Measurements from ENCODE around the gene NBPF11.

DNA sequence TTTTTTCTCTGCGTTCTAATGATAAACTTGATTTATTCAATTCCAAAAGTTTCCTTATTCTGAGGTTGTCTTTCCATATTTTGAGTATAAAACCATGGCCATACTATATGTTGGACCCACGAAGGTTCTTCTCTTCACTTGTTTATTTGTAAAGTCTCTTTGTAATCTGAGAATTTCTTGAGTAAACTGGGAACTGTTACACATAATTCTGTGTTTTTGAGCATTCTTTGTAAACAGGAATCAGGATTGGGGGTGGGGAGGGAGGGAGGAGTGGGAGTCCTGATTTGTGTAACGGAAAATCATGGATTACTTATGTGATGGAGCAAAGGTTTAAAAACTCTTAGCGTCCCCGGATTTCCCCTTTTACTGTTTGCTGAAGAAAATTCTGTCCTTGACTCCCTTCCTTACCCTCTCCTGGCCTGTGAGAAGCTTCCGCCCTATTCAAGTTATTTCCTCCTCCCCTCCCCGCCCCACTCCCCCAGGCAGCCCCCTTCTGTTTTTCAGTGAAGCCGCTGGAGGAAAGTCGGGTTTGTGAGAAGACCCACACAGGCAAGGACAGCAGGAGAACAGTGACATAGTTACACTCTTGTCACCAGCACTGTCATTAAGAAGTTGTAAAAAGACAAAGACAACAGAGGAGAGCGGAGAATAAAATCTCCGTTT lies 6.4 kb upstream of the NBPF11 start:
- TF ChIP-seq POLR2A (IDR thresholded peaks at IDR 0.05; ENCODE audit: extremely low read depth, insufficient read length), result no peak
- TF ChIP-seq, protein P1, sequence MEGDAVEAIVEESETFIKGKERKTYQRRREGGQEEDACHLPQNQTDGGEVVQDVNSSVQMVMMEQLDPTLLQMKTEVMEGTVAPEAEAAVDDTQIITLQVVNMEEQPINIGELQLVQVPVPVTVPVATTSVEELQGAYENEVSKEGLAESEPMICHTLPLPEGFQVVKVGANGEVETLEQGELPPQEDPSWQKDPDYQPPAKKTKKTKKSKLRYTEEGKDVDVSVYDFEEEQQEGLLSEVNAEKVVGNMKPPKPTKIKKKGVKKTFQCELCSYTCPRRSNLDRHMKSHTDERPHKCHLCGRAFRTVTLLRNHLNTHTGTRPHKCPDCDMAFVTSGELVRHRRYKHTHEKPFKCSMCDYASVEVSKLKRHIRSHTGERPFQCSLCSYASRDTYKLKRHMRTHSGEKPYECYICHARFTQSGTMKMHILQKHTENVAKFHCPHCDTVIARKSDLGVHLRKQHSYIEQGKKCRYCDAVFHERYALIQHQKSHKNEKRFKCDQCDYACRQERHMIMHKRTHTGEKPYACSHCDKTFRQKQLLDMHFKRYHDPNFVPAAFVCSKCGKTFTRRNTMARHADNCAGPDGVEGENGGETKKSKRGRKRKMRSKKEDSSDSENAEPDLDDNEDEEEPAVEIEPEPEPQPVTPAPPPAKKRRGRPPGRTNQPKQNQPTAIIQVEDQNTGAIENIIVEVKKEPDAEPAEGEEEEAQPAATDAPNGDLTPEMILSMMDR (IDR thresholded peaks at IDR 0.05; ENCODE audit: low read depth, low read length), result no peak
- TF ChIP-seq, protein P2, sequence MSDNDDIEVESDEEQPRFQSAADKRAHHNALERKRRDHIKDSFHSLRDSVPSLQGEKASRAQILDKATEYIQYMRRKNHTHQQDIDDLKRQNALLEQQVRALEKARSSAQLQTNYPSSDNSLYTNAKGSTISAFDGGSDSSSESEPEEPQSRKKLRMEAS (IDR thresholded peaks at IDR 0.05; ENCODE audit: low read depth, low read length), result no peak

Data from NB4 (cell line).